IMR-90 (cell line): ENCODE data around the gene PALS2. TPM values are rescaled to one million over a fixed set of nuclear protein-coding genes. Genes with fewer than 3 reads are reported as not detected.

ENCODE experiments used
- ATAC-seq: fragments of 200-7000 bp; cut with Tn5 transposase; 2 replicates; pipeline ENCODE4 v1.9.1; 2020; ENCODE audit warnings: low read depth, mild to moderate bottlenecking, moderate library complexity
- BruUV-seq: library from RNA; stranded (reverse); fragments of 400-500 nt; replicated peaks from 2 replicates; lab custom pipeline; 2021; lab: Mats Ljungman, UMichigan
- CTCF ChIA-PET: fragments of 300-600 bp; formaldehyde crosslinking; extraction: SDS; loops from one replicate; lab custom pipeline; 2021; ENCODE audit warnings: antibody characterized with exemption; lab: Yijun Ruan, JAX
- POLR2A ChIA-PET: fragments of 300-600 bp; sonication (Branson Sonifier 250); formaldehyde crosslinking; loops from one replicate; lab custom pipeline; 2022; ENCODE audit warnings: antibody characterized with exemption; ENCODE audit not compliant: unreplicated experiment; lab: Charles Lee
- DNase-seq: peaks from one replicate; pipeline ENCODE4 v3.0.0; 2013
- H2AFZ ChIP-seq: replicated peaks from 2 replicates; pipeline ENCODE3; 2013; ENCODE audit warnings: low read length, mild to moderate bottlenecking; ENCODE audit not compliant: poor library complexity
- H2AK5ac ChIP-seq: 2 replicates; pipeline ENCODE4 v1.6.1; 2013; ENCODE audit warnings: low read depth, low read length, inconsistent platforms
- H2AK9ac ChIP-seq: replicated peaks from 2 replicates; pipeline ENCODE3; 2013; ENCODE audit warnings: mild to moderate bottlenecking, low read depth, low read length, moderate library complexity; ENCODE audit not compliant: poor library complexity
- H2BK120ac ChIP-seq: 2 replicates; pipeline ENCODE4 v1.6.1; 2013; ENCODE audit warnings: low read depth, low read length, inconsistent platforms
- H2BK15ac ChIP-seq: 3 replicates; pipeline ENCODE4 v1.6.1; 2013; ENCODE audit warnings: low read depth, low read length, inconsistent platforms
- H2BK20ac ChIP-seq: 2 replicates; pipeline ENCODE4 v1.6.1; 2013; ENCODE audit warnings: low read depth, mild to moderate bottlenecking, inconsistent platforms, low read length, moderate library complexity
- H2BK5ac ChIP-seq: 2 replicates; pipeline ENCODE4 v1.6.1; 2013; ENCODE audit warnings: mild to moderate bottlenecking, low read depth, low read length, inconsistent platforms; ENCODE audit not compliant: poor library complexity, severe bottlenecking
- H3K14ac ChIP-seq: replicated peaks from 2 replicates; pipeline ENCODE4 v1.6.1; 2013; ENCODE audit warnings: low read depth, low read length, inconsistent platforms
- H3K18ac ChIP-seq: 2 replicates; pipeline ENCODE4 v1.6.1; 2013; ENCODE audit warnings: low read depth, low read length, control low read depth
- H3K23ac ChIP-seq: 2 replicates; pipeline ENCODE4 v1.6.1; 2013; ENCODE audit warnings: low read depth, low read length, inconsistent platforms
- H3K27ac ChIP-seq: 2 replicates; pipeline ENCODE4 v1.5.1; 2013; ENCODE audit warnings: mild to moderate bottlenecking, control low read depth, low read length; ENCODE audit not compliant: insufficient read depth
- H3K27me3 ChIP-seq: 2 replicates; pipeline ENCODE4 v1.6.1; 2013; ENCODE audit warnings: low read length; ENCODE audit not compliant: control insufficient read depth, insufficient read depth
- H3K36me3 ChIP-seq: 2 replicates; pipeline ENCODE4 v1.6.1; 2013; ENCODE audit warnings: low read length, mixed read lengths; ENCODE audit not compliant: control insufficient read depth, insufficient read depth
- H3K4ac ChIP-seq: 2 replicates; pipeline ENCODE4 v1.6.1; 2013; ENCODE audit warnings: low read depth, low read length, inconsistent platforms
- H3K4me1 ChIP-seq: 2 replicates; pipeline ENCODE4 v1.6.1; 2013; ENCODE audit warnings: low read length, mixed read lengths; ENCODE audit not compliant: control insufficient read depth, insufficient read depth
- H3K4me2 ChIP-seq: 2 replicates; pipeline ENCODE4 v1.6.1; 2013; ENCODE audit warnings: low read depth, mild to moderate bottlenecking, control low read depth, low read length, moderate library complexity
- H3K4me3 ChIP-seq: 2 replicates; pipeline ENCODE4 v1.5.1; 2013; ENCODE audit warnings: low read depth, mild to moderate bottlenecking, control low read depth, low read length, moderate library complexity; ENCODE audit not compliant: insufficient read depth
- H3K56ac ChIP-seq: 2 replicates; pipeline ENCODE4 v1.6.1; 2013; ENCODE audit warnings: low read length, inconsistent platforms; ENCODE audit not compliant: insufficient read depth; ENCODE audit errors: extremely low read depth
- H3K79me1 ChIP-seq, 2 experiments: 2 replicates each; pipeline ENCODE4 v1.6.1; 2013; ENCODE audit warnings: low read length in 2 of 2, inconsistent platforms in 1 of 2, low read depth in 1 of 2
- H3K9ac ChIP-seq: 2 replicates; pipeline ENCODE4 v1.6.1; 2013; ENCODE audit warnings: low read depth, low read length, control low read depth
- H3K9me1 ChIP-seq: 2 replicates; pipeline ENCODE4 v1.6.1; 2013; ENCODE audit warnings: low read length, inconsistent platforms; ENCODE audit not compliant: insufficient read depth
- H3K9me3 ChIP-seq: 2 replicates; pipeline ENCODE4 v1.6.1; 2013; ENCODE audit warnings: low read length; ENCODE audit not compliant: control insufficient read depth, insufficient read depth
- H4K20me1 ChIP-seq: 2 replicates; pipeline ENCODE4 v1.6.1; 2013; ENCODE audit warnings: low read length, inconsistent platforms; ENCODE audit not compliant: insufficient read depth
- H4K5ac ChIP-seq: 2 replicates; pipeline ENCODE4 v1.6.1; 2013; ENCODE audit warnings: mild to moderate bottlenecking, low read depth, low read length, control low read depth
- H4K8ac ChIP-seq, 2 experiments: 2 replicates each; pipeline ENCODE4 v1.6.1; 2013; ENCODE audit warnings: low read depth in 2 of 2, low read length in 2 of 2, control low read depth in 1 of 2, inconsistent platforms in 1 of 2
- H4K91ac ChIP-seq: 2 replicates; pipeline ENCODE4 v1.6.1; 2013; ENCODE audit warnings: low read depth, low read length, inconsistent platforms; ENCODE audit not compliant: insufficient read depth
- MAFK ChIP-seq: IDR thresholded peaks from 2 replicates; pipeline ENCODE4 v1.6.1; 2012; ENCODE audit warnings: low read depth, low read length, improper control_type of control experiment
- RAD21 ChIP-seq: IDR thresholded peaks from 2 replicates; pipeline ENCODE4 v1.6.1; 2012; ENCODE audit warnings: low read length, improper control_type of control experiment
- WGBS, 2 experiments: methylation state at CpG; one replicate each; pipeline versions ENCODE4 v1.1.5 to v1.1.7; 2013; ENCODE audit warnings: missing lambda C conversion rate in 2 of 2; ENCODE audit not compliant: insufficient read length in 1 of 2; ENCODE audit errors: extremely low coverage in 2 of 2; 5-methylcytosine and 5-hydroxymethylcytosine counted together
- dilution Hi-C: fragments of 300-500 bp; cut with HindIII; formaldehyde crosslinking; loops from one replicate; pipeline ENCODE4 v1.14.3; 2018; ENCODE audit warnings: low sequenced_read_pairs; ENCODE audit not compliant: unreplicated experiment
- in situ Hi-C: fragments of 300-500 bp; cut with MboI; formaldehyde crosslinking; loops from 3 replicates; pipeline ENCODE4 v1.14.3; 2019; ENCODE audit warnings: low sequenced_read_pairs, inconsistent platforms, mixed read lengths
- intact Hi-C: fragments of 100-400 bp; cut with micrococcal nuclease; formaldehyde crosslinking; loops from 2 replicates; pipeline ENCODE4 v1.10.0; 2022
- polyA plus RNA-seq, 3 experiments: library from polyadenylated mRNA; depleted of rRNA; stranded (reverse); fragments of >200 nt; gene quantifications; 2 replicates each; pipeline ENCODE4 v1.2.3, GENCODE V29; 2012; ENCODE audit warnings: low replicate concordance in 1 of 3
- total RNA-seq: library from RNA; depleted of rRNA; stranded (reverse); fragments of >200 nt; gene quantifications from 2 replicates; pipeline ENCODE4 v1.2.3, GENCODE V29; 2012
- TF ChIP-seq, protein P1 (sequence below): conservative IDR thresholded peaks from 2 replicates; pipeline ENCODE4 v1.5.1; 2012; ENCODE audit warnings: mild to moderate bottlenecking, low read depth, low read length, improper control_type of control experiment

Gene PALS2
- total and polyA plus RNA-seq, 2 of the 4 experiments (the other 2 are of a cell fraction), result 8.8 to 15.4 TPM

DNA sequence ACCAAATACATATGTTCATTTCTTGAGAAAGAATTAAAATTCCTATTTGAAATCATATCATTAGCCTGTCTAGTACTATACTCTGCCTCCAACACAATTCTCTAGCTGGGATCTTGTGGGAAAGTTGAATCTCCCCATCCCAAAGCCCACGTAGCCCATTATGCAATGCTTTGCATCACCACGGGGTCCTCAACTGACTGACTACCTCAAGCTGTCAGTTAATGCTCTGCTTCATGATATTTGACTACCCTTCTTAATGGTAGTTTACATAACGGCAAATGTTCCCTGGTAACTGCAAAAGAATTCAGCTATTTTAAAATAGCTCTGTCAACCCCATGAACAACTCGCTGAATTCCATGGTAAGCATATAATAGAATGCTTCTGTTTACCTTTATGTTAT is 23.3 kb upstream of the PALS2 start:
- BruUV-seq, result no TSS peak
- no peak overlapping the region for H4K91ac ChIP-seq

More for the DNA sequence above, 23.3 kb upstream of the PALS2 start:
- TF ChIP-seq RAD21 (no peak), MAFK (no peak)
- TF ChIP-seq, protein P1, sequence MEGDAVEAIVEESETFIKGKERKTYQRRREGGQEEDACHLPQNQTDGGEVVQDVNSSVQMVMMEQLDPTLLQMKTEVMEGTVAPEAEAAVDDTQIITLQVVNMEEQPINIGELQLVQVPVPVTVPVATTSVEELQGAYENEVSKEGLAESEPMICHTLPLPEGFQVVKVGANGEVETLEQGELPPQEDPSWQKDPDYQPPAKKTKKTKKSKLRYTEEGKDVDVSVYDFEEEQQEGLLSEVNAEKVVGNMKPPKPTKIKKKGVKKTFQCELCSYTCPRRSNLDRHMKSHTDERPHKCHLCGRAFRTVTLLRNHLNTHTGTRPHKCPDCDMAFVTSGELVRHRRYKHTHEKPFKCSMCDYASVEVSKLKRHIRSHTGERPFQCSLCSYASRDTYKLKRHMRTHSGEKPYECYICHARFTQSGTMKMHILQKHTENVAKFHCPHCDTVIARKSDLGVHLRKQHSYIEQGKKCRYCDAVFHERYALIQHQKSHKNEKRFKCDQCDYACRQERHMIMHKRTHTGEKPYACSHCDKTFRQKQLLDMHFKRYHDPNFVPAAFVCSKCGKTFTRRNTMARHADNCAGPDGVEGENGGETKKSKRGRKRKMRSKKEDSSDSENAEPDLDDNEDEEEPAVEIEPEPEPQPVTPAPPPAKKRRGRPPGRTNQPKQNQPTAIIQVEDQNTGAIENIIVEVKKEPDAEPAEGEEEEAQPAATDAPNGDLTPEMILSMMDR, result no peak
- H4K20me1 ChIP-seq, result no peaks in the 10 kb centered on the region
- no peaks in the 10 kb centered on the region for H3K9me3 ChIP-seq
- H3K4ac ChIP-seq, result no peak overlapping the region
- no peak overlapping the region for H3K4me3 ChIP-seq
- no peak overlapping the region for H3K18ac ChIP-seq
- dilution Hi-C loops (no loop called here), in situ Hi-C loops (no loop called here), intact Hi-C loops (no loop called here)
- no peak overlapping the region for H2BK15ac ChIP-seq
- H2BK5ac ChIP-seq, result no peak overlapping the region
- no peak overlapping the region for H3K4me2 ChIP-seq
- peaks cover 3% of the 10 kb centered on the region for H3K27me3 ChIP-seq
- DNase-seq (no peak), ATAC-seq (no peak)
- no peak overlapping the region for H2AFZ ChIP-seq
- no peaks in the 10 kb centered on the region for H3K4me1 ChIP-seq
- no peak overlapping the region for H4K5ac ChIP-seq
- no peaks in the 10 kb centered on the region for H3K36me3 ChIP-seq
- H3K56ac ChIP-seq, result no peak overlapping the region
- no peak overlapping the region for H2AK5ac ChIP-seq
- CTCF ChIA-PET, result no interaction called here
- H2BK20ac ChIP-seq, result no peak overlapping the region
- no peak overlapping the region for H3K27ac ChIP-seq
- H3K9ac ChIP-seq, result no peak overlapping the region
- H2AK9ac ChIP-seq, result no peak overlapping the region
- H3K79me1 ChIP-seq, result no peaks in the 10 kb centered on the region
- no CpG with 5 or more reads among the region's 4 CpGs for WGBS, 2 experiments
- H3K23ac ChIP-seq, result no peak overlapping the region
- H2BK120ac ChIP-seq, result no peak overlapping the region
- no peaks in the 10 kb centered on the region for H3K9me1 ChIP-seq
- no peak overlapping the region for H3K14ac ChIP-seq
- H4K8ac ChIP-seq, result no peak overlapping the region
- POLR2A ChIA-PET, result no interaction called here
